Fibroblast of villous mesenchyme (primary cell): ENCODE results near the gene CDKN1B. TPM values are rescaled to one million over a fixed set of nuclear protein-coding genes. Genes with fewer than 3 reads are reported as not detected.
A peak's percentile ranks its signal among the peaks of the same experiment; 100 is the strongest.

ENCODE experiments used
- DNase-seq: peaks from one replicate; pipeline ENCODE4 v3.0.0-alpha.2; 2010; ENCODE audit warnings: low read depth
- H3K4me3 ChIP-seq: 2 replicates; pipeline ENCODE4 v1.5.1; 2011; ENCODE audit warnings: low read depth, mild to moderate bottlenecking, low read length
- total RNA-seq: library from RNA; depleted of rRNA; stranded (reverse); fragments of >200 nt; gene quantifications from 2 replicates; pipeline ENCODE4 v1.2.3, GENCODE V29; 2012
- TF ChIP-seq, protein P1 (sequence below): IDR thresholded peaks from 2 replicates; pipeline ENCODE4 v1.5.1; 2012; ENCODE audit warnings: low read depth, mild to moderate bottlenecking, low read length; ENCODE audit not compliant: insufficient read depth

CDKN1B gene
- total RNA-seq, 1 donor: 56.6 TPM

DNA sequence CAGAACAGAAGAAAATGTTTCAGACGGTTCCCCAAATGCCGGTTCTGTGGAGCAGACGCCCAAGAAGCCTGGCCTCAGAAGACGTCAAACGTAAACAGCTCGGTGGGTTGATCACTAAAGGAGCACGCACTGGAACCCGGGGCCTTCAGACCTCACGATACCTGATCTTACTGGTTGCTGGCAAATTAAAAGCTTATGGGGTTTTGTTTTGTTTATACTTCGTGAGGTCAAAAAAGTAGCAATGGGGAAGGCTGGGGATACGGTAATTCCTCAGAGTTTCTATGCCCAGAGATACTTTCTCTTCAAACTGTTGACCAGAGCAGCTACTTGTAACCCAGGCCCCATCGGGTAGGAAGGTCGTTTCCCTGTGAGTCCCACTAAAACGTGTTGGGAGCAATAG, 1.7 kb downstream of the CDKN1B start:
- TF ChIP-seq, protein P1, sequence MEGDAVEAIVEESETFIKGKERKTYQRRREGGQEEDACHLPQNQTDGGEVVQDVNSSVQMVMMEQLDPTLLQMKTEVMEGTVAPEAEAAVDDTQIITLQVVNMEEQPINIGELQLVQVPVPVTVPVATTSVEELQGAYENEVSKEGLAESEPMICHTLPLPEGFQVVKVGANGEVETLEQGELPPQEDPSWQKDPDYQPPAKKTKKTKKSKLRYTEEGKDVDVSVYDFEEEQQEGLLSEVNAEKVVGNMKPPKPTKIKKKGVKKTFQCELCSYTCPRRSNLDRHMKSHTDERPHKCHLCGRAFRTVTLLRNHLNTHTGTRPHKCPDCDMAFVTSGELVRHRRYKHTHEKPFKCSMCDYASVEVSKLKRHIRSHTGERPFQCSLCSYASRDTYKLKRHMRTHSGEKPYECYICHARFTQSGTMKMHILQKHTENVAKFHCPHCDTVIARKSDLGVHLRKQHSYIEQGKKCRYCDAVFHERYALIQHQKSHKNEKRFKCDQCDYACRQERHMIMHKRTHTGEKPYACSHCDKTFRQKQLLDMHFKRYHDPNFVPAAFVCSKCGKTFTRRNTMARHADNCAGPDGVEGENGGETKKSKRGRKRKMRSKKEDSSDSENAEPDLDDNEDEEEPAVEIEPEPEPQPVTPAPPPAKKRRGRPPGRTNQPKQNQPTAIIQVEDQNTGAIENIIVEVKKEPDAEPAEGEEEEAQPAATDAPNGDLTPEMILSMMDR: no peak
- DNase-seq: peak; percentile 74
- peak overlapping the region; percentile 94 for H3K4me3 ChIP-seq

DNA sequence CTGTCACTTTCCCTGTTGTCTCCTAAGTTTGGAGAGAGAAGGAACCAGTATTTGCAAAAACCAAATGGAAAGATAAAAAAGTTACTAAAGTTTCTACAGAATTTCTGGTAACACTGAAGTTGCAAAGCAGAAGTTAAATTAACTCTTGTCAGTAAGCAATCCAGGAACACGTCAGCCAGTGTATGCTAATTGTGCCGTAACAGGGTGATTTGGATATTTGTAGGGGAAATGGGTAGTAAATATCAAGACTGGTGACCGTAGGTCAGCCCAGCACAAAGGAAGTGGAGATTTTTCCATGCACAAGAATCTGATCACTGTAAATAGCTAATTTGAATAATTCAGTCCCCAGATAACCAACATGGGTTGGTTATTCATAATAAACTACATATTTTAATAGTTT, 2.3 kb downstream of the CDKN1B start:
- TF ChIP-seq, protein P1: no peak
- peak overlapping the region; percentile 94 for H3K4me3 ChIP-seq
- DNase-seq: peak; percentile 66

DNA sequence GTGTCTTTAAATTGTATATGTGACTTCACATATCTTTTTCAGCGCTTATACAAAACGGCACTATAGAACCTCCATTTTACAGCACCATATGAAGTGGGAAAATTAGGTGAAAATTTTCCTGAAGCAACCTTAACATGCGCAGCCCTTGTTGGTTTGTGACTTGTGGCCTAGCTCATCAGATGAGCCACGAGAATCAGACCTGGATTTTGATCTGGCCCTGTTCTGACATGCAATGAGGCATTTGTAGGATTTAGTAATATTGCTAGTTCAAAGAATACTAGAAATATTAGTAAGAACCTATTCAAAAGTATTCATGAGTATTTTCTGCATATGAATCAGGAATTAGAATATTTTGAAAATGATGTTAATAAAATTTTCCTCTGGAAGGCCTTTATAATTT, 2.9 kb downstream of the CDKN1B start:
- peak overlapping the region; percentile 94 for H3K4me3 ChIP-seq
- DNase-seq: no peak
- TF ChIP-seq, protein P1: no peak

DNA sequence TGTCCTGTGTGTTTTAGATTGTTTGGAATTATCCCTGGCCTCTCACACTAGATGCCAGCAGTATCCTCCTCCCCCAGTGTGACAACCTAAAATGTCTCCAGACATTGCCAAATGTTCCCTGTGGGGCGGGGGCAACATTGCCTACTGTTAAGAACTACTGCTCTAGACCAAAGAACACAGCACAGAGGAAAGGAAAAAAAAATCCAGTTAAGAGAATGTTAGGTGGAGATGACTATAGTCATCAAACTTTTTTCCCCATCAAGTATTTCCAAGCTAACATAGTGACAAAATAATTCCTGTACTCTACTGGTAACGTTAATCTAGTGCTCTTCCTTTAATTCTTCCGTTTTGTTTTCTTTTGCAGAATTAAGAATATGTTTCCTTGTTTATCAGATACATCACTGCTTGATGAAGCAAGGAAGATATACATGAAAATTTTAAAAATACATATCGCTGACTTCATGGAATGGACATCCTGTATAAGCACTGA, 3.5 kb downstream of the CDKN1B start:
- H3K4me3 ChIP-seq: peak overlapping the region; percentile 94
- TF ChIP-seq, protein P1: no peak
- DNase-seq: peak; percentile 49

DNA sequence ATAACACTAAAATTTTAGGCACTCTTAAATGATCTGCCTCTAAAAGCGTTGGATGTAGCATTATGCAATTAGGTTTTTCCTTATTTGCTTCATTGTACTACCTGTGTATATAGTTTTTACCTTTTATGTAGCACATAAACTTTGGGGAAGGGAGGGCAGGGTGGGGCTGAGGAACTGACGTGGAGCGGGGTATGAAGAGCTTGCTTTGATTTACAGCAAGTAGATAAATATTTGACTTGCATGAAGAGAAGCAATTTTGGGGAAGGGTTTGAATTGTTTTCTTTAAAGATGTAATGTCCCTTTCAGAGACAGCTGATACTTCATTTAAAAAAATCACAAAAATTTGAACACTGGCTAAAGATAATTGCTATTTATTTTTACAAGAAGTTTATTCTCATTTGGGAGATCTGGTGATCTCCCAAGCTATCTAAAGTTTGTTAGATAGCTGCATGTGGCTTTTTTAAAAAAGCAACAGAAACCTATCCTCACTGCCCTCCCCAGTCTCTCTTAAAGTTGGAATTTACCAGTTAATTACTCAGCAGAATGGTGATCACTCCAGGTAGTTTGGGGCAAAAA, 4.1 kb downstream of the CDKN1B start:
- peak; percentile 33 for DNase-seq
- TF ChIP-seq, protein P1: no peak
- peak overlapping the region; percentile 94 for H3K4me3 ChIP-seq

DNA sequence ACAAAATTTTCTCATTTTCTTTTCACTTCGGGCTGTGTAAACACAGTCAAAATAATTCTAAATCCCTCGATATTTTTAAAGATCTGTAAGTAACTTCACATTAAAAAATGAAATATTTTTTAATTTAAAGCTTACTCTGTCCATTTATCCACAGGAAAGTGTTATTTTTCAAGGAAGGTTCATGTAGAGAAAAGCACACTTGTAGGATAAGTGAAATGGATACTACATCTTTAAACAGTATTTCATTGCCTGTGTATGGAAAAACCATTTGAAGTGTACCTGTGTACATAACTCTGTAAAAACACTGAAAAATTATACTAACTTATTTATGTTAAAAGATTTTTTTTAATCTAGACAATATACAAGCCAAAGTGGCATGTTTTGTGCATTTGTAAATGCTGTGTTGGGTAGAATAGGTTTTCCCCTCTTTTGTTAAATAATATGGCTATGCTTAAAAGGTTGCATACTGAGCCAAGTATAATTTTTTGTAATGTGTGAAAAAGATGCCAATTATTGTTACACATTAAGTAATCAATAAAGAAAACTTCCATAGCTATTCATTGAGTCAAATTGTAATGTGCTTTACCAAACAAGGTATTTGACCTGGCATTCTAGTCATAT, 4.8 kb downstream of the CDKN1B start:
- no peak for DNase-seq
- peak overlapping the region; percentile 94 for H3K4me3 ChIP-seq
- TF ChIP-seq, protein P1: no peak
